Measurements from ENCODE around the gene DENND1A.

DNA sequence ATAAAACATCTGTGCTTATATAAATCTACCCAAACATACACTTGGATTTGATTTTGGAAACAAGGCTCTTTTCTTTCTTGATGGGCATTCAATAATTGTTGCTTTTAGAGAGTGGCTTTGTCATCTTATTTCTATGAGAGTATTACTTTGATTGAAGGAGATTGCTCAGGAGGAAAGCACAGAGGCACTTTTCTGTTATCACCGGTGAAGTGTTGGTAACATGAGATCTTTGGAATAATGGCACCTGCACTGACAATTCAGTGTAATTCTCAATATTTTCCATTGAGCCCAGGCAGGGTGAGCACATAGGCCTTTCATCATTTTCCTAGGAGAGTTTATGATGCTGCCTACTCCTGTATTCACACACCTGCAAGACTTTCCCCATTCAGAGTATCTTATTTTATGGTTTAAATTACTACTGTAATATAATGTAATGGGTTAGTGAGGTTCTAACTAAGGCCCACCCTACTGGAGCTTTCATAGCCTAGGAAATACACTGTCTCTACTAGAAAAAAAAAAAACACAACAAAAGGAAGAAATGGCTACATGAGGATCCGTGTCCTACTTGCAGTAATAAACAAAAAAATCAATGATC, 244.3 kb downstream of the DENND1A start:
- TF ChIP-seq, protein P1, sequence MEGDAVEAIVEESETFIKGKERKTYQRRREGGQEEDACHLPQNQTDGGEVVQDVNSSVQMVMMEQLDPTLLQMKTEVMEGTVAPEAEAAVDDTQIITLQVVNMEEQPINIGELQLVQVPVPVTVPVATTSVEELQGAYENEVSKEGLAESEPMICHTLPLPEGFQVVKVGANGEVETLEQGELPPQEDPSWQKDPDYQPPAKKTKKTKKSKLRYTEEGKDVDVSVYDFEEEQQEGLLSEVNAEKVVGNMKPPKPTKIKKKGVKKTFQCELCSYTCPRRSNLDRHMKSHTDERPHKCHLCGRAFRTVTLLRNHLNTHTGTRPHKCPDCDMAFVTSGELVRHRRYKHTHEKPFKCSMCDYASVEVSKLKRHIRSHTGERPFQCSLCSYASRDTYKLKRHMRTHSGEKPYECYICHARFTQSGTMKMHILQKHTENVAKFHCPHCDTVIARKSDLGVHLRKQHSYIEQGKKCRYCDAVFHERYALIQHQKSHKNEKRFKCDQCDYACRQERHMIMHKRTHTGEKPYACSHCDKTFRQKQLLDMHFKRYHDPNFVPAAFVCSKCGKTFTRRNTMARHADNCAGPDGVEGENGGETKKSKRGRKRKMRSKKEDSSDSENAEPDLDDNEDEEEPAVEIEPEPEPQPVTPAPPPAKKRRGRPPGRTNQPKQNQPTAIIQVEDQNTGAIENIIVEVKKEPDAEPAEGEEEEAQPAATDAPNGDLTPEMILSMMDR (IDR thresholded peaks at IDR 0.05), result no peak
- TF ChIP-seq POLR2A (IDR thresholded peaks at IDR 0.05), result no peak

All from heart left ventricle (tissue), 13 donors.